Neural progenitor cell (in vitro differentiated cells): ENCODE data around the gene PRSS2. TPM values are rescaled to one million over a fixed set of nuclear protein-coding genes. Genes with fewer than 3 reads are reported as not detected.
A peak's percentile ranks its signal among the peaks of the same experiment; 100 is the strongest.

ENCODE experiments used
- DNase-seq: peaks from one replicate; pipeline ENCODE4 v3.0.0-alpha.2; 2016; ENCODE audit warnings: low spot score
- H2AFZ ChIP-seq: fragments of 200-600 bp; sonication (generic); replicated peaks from 2 replicates; pipeline ENCODE4 v1.6.1; 2016; ENCODE audit warnings: antibody characterized with exemption
- H3F3A ChIP-seq: fragments of 200-600 bp; sonication (generic); 2 replicates; pipeline ENCODE4 v1.6.1; 2016; ENCODE audit warnings: antibody characterized with exemption, low read depth
- H3K27ac ChIP-seq: fragments of 200-600 bp; sonication (generic); 2 replicates; pipeline ENCODE4 v1.5.1; 2016; ENCODE audit warnings: mild to moderate bottlenecking
- H3K27me3 ChIP-seq: fragments of 200-600 bp; sonication (generic); 2 replicates; pipeline ENCODE4 v1.6.1; 2016; ENCODE audit warnings: mild to moderate bottlenecking, moderate library complexity
- H3K36me3 ChIP-seq: fragments of 200-600 bp; sonication (generic); 2 replicates; pipeline ENCODE4 v1.5.1; 2016
- H3K4me1 ChIP-seq: fragments of 200-600 bp; sonication (generic); 2 replicates; pipeline ENCODE4 v1.6.1; 2016; ENCODE audit warnings: mixed run types
- H3K4me2 ChIP-seq: fragments of 200-600 bp; sonication (generic); 2 replicates; pipeline ENCODE4 v1.6.1; 2016
- H3K4me3 ChIP-seq: fragments of 200-600 bp; sonication (generic); 2 replicates; pipeline ENCODE4 v1.5.1; 2016
- H3K79me2 ChIP-seq: fragments of 200-600 bp; sonication (generic); 2 replicates; pipeline ENCODE4 v1.6.1; 2016; ENCODE audit warnings: low read depth
- H3K9ac ChIP-seq: fragments of 200-600 bp; sonication (generic); 2 replicates; pipeline ENCODE4 v1.6.1; 2016
- H3K9me3 ChIP-seq: fragments of 200-600 bp; sonication (generic); 2 replicates; pipeline ENCODE4 v1.5.1; 2016; ENCODE audit warnings: low read depth
- H4K20me1 ChIP-seq: fragments of 200-600 bp; sonication (generic); 2 replicates; pipeline ENCODE4 v1.6.1; 2016; ENCODE audit warnings: low read depth
- H3K27ac Mint-ChIP-seq: 3 replicates; pipeline ENCODE4 v1.8.0; 2021; ENCODE audit warnings: mixed read lengths
- H3K27me3 Mint-ChIP-seq: 2 replicates; pipeline ENCODE4 v1.8.0; 2022; ENCODE audit warnings: low read depth, mild to moderate bottlenecking, inconsistent platforms, moderate library complexity, mixed read lengths; ENCODE audit not compliant: insufficient read depth
- H3K36me3 Mint-ChIP-seq: 3 replicates; pipeline ENCODE4 v1.8.0; 2021; ENCODE audit warnings: mixed read lengths
- H3K4me1 Mint-ChIP-seq: 3 replicates; pipeline ENCODE4 v1.8.0; 2021; ENCODE audit warnings: mixed read lengths
- H3K4me3 Mint-ChIP-seq: 3 replicates; pipeline ENCODE4 v1.8.0; 2021; ENCODE audit warnings: mild to moderate bottlenecking, moderate library complexity, mixed read lengths
- H3K9me3 Mint-ChIP-seq: 3 replicates; pipeline ENCODE4 v1.8.0; 2020; ENCODE audit warnings: mixed read lengths
- EZH2 ChIP-seq: fragments of 200-600 bp; sonication (generic); IDR thresholded peaks from 2 replicates; pipeline ENCODE4 v1.6.1; 2017; ENCODE audit warnings: antibody characterized with exemption, mild to moderate bottlenecking, moderate library complexity
- EZH2phosphoT487 ChIP-seq: fragments of 200-600 bp; sonication (generic); IDR thresholded peaks from 2 replicates; pipeline ENCODE4 v1.6.1; 2017; ENCODE audit warnings: antibody characterized with exemption
- total RNA-seq: library from RNA; depleted of rRNA; stranded (reverse); fragments of >200 nt; gene quantifications from 2 replicates; pipeline ENCODE4 v1.2.3, GENCODE V29; 2015; ENCODE audit warnings: low replicate concordance
- TF ChIP-seq, protein P1 (sequence below): fragments of 200-600 bp; sonication (generic); IDR thresholded peaks from 2 replicates; pipeline ENCODE4 v1.5.1; 2017; ENCODE audit warnings: antibody characterized with exemption, mild to moderate bottlenecking

PRSS2 gene
- total RNA-seq, 1 donor from 2014 or later: not detected

DNA sequence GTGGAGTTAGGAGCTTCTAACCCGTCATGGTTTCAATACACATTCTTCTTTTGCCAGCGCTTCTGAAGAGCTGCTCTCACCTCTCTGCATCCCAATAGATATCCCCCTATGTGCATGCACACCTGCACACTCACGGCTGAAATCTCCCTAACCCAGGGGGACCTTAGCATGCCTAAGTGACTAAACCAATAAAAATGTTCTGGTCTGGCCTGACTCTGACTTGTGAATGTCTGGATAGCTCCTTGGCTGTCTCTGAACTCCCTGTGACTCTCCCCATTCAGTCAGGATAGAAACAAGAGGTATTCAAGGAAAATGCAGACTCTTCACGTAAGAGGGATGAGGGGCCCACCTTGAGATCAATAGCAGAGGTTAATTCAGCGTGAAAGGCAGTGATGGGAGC is 22.4 kb downstream of the PRSS2 start:
- no peaks in the 10 kb centered on the region for H3K79me2 ChIP-seq
- DNase-seq: no peak
- no peak for TF ChIP-seq EZH2phosphoT487
- TF ChIP-seq EZH2: no peak
- TF ChIP-seq, protein P1, sequence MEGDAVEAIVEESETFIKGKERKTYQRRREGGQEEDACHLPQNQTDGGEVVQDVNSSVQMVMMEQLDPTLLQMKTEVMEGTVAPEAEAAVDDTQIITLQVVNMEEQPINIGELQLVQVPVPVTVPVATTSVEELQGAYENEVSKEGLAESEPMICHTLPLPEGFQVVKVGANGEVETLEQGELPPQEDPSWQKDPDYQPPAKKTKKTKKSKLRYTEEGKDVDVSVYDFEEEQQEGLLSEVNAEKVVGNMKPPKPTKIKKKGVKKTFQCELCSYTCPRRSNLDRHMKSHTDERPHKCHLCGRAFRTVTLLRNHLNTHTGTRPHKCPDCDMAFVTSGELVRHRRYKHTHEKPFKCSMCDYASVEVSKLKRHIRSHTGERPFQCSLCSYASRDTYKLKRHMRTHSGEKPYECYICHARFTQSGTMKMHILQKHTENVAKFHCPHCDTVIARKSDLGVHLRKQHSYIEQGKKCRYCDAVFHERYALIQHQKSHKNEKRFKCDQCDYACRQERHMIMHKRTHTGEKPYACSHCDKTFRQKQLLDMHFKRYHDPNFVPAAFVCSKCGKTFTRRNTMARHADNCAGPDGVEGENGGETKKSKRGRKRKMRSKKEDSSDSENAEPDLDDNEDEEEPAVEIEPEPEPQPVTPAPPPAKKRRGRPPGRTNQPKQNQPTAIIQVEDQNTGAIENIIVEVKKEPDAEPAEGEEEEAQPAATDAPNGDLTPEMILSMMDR: no peak
- no peak overlapping the region for H3K27ac ChIP-seq
- Mint-ChIP-seq H3K27ac (no peak overlapping the region), H3K4me1 (peaks cover 15% of the 10 kb centered on the region), H3K27me3 (peaks cover 43% of the 10 kb centered on the region), H3K36me3 (no peaks in the 10 kb centered on the region), H3K4me3 (no peak overlapping the region), H3K9me3 (peaks cover 2% of the 10 kb centered on the region)
- no peaks in the 10 kb centered on the region for H3F3A ChIP-seq
- no peak overlapping the region for H3K9ac ChIP-seq
- H2AFZ ChIP-seq: no peak overlapping the region
- H3K27me3 ChIP-seq: peaks cover 44% of the 10 kb centered on the region
- no peaks in the 10 kb centered on the region for H4K20me1 ChIP-seq
- no peaks in the 10 kb centered on the region for H3K9me3 ChIP-seq
- no peak overlapping the region for H3K4me3 ChIP-seq
- no peaks in the 10 kb centered on the region for H3K36me3 ChIP-seq
- H3K4me2 ChIP-seq: no peak overlapping the region
- H3K4me1 ChIP-seq: peaks cover 13% of the 10 kb centered on the region

- TF ChIP-seq EZH2 (no peak), EZH2phosphoT487 (no peak)
- TF ChIP-seq, protein P1: no peak
- Histone ChIP-seq H3K27ac (no peak overlapping the region), H3K4me1 (peaks cover 16% of the 10 kb centered on the region), H3K9me3 (no peaks in the 10 kb centered on the region), H2AFZ (no peak overlapping the region), H4K20me1 (no peaks in the 10 kb centered on the region), H3K4me2 (no peak overlapping the region), H3K36me3 (no peaks in the 10 kb centered on the region), H3K4me3 (no peak overlapping the region), H3K9ac (no peak overlapping the region), H3F3A (no peaks in the 10 kb centered on the region), H3K79me2 (no peaks in the 10 kb centered on the region), H3K27me3 (peaks cover 66% of the 10 kb centered on the region)
- Mint-ChIP-seq H3K36me3 (no peaks in the 10 kb centered on the region), H3K4me1 (peaks cover 20% of the 10 kb centered on the region), H3K27ac (no peak overlapping the region), H3K9me3 (peaks cover 6% of the 10 kb centered on the region), H3K4me3 (no peak overlapping the region), H3K27me3 (peaks cover 57% of the 10 kb centered on the region)
- DNase-seq: no peak
Observed at GRCh38 chr7:142795339-142795863, 24.6 kb downstream of the PRSS2 start.

GRCh38 chr7:142796001-142796500 is 25.3 kb downstream of the PRSS2 start:
- H3K36me3 Mint-ChIP-seq: no peaks in the 10 kb centered on the region
- Histone ChIP-seq H4K20me1 (no peaks in the 10 kb centered on the region), H3K4me1 (peaks cover 16% of the 10 kb centered on the region), H3K79me2 (no peaks in the 10 kb centered on the region), H3K9me3 (no peaks in the 10 kb centered on the region), H3K9ac (no peak overlapping the region), H3K4me3 (peak overlapping the region; percentile 57), H3K27ac (no peak overlapping the region), H2AFZ (peak overlapping the region; percentile 87), H3K36me3 (no peaks in the 10 kb centered on the region), H3K27me3 (peaks cover 70% of the 10 kb centered on the region), H3K4me2 (peak overlapping the region; percentile 92), H3F3A (no peaks in the 10 kb centered on the region)
- peaks cover 6% of the 10 kb centered on the region for H3K9me3 Mint-ChIP-seq
- H3K27me3 Mint-ChIP-seq: peaks cover 61% of the 10 kb centered on the region
- H3K27ac Mint-ChIP-seq: no peak overlapping the region
- peak; percentile 20 for DNase-seq
- TF ChIP-seq EZH2phosphoT487: no peak
- no peak for TF ChIP-seq EZH2
- TF ChIP-seq, protein P1: no peak
- H3K4me3 Mint-ChIP-seq: peak overlapping the region; percentile 79
- peaks cover 20% of the 10 kb centered on the region for H3K4me1 Mint-ChIP-seq
